ENCODE data around the gene EXPH5. TPM values are rescaled to one million over a fixed set of nuclear protein-coding genes. Genes with fewer than 3 reads are reported as not detected.

The EXPH5 gene
- polyA plus RNA-seq, 1 donor, result 0.43 TPM

- DNase-seq (ENCODE audit: low read depth), result no peak
Measured at GRCh38 chr11:108468478-108468864, 125.1 kb downstream of the EXPH5 start.

- DNase-seq (ENCODE audit: low read depth), result peak; percentile 94
Measured at GRCh38 chr11:108467091-108467823, 126.3 kb downstream of the EXPH5 start, which contains the start of gene C11orf65. Gene C11orf65, minus strand, starts transcription at chr11:108467529. Its CDS starts 5,970 bp downstream, at chr11:108461559.

- DNase-seq (ENCODE audit: low read depth), result no peak
Measured at GRCh38 chr11:108466405-108466804, 127.2 kb downstream of the EXPH5 start.

Other genes with a start within 250 kb of the EXPH5 start
- gene C11orf65, start 126.2 kb downstream of the EXPH5 start, polyA plus RNA-seq (ENCODE audit: insufficient read length), result 0.70 TPM
- gene POGLUT3, start 95.4 kb downstream of the EXPH5 start, polyA plus RNA-seq (ENCODE audit: insufficient read length), result 41.7 TPM
- 20.7 TPM for gene DDX10, start 71.3 kb upstream of the EXPH5 start, polyA plus RNA-seq (ENCODE audit: insufficient read length)